ENCODE results near the gene EIF4A3.

The EIF4A3 gene

GRCh38 chr17:80137131-80137530 is 9.8 kb downstream of the EIF4A3 start:
- ChIA-PET CTCF (no interaction called here), POLR2A (no interaction called here)
- no peak overlapping the region for H3K4me3 ChIP-seq (ENCODE audit: low read depth, low read length)
- TF ChIP-seq CTCF (IDR thresholded peaks at IDR 0.05; ENCODE audit: insufficient read depth, low read length, missing control alignments) = no peak
- no peak for DNase-seq (ENCODE audit: low read depth, low spot score)

GRCh38 chr17:80133626-80133970 is 13.3 kb downstream of the EIF4A3 start:
- CTCF ChIA-PET = interaction anchor here (0.6 to 2.7 kb wide), 2 partner anchors 9 to 32 kb away, joined by 3 to 10 read pairs; partner anchors contain the start of gene GAA
- no peak for DNase-seq (ENCODE audit: low read depth, low spot score)
- H3K4me3 ChIP-seq (ENCODE audit: low read depth, low read length) = no peak overlapping the region
- TF ChIP-seq CTCF (IDR thresholded peaks at IDR 0.05; ENCODE audit: insufficient read depth, low read length, missing control alignments) = no peak
- POLR2A ChIA-PET = interaction anchor here (1.7 kb wide), 1 partner anchor 12 kb away, joined by 6 read pairs; no protein-coding TSS in a partner anchor

- DNase-seq (ENCODE audit: low read depth, low spot score) = no peak
- TF ChIP-seq CTCF (IDR thresholded peaks at IDR 0.05; ENCODE audit: insufficient read depth, low read length, missing control alignments) = no peak
- no peak overlapping the region for H3K4me3 ChIP-seq (ENCODE audit: low read depth, low read length)
- ChIA-PET POLR2A (interaction anchor here (0.7 to 1.7 kb wide), 2 partner anchors 13 to 20 kb away, joined by 3 to 6 read pairs; no protein-coding TSS in a partner anchor), CTCF (interaction anchor here (2.7 kb wide), 1 partner anchor 31 kb away, joined by 10 read pairs; the partner anchor contains the start of gene GAA)
Observed at GRCh38 chr17:80132906-80133625, 13.9 kb downstream of the EIF4A3 start.

- POLR2A ChIA-PET = no interaction called here
- DNase-seq (ENCODE audit: low read depth, low spot score) = no peak
- no peak for TF ChIP-seq CTCF (IDR thresholded peaks at IDR 0.05; ENCODE audit: insufficient read depth, low read length, missing control alignments)
- H3K4me3 ChIP-seq (ENCODE audit: low read depth, low read length) = no peak overlapping the region
- CTCF ChIA-PET = interaction anchor here (1.2 kb wide), 1 partner anchor 29 kb away, joined by 3 read pairs; the partner anchor contains the start of gene GAA
Observed at GRCh38 chr17:80130992-80131391, 15.9 kb downstream of the EIF4A3 start.

- no peak for DNase-seq (ENCODE audit: low read depth, low spot score)
- POLR2A ChIA-PET = no interaction called here
Observed at GRCh38 chr17:80129006-80129565, 17.8 kb downstream of the EIF4A3 start.

More at GRCh38 chr17:80129006-80129565, 17.8 kb downstream of the EIF4A3 start:
- CTCF ChIA-PET = interaction anchor here (0.9 to 6.2 kb wide), 2 partner anchors 13 to 27 kb away, joined by 3 to 41 read pairs; partner anchors contain the start of gene GAA
- no peak overlapping the region for H3K4me3 ChIP-seq (ENCODE audit: low read depth, low read length)
- TF ChIP-seq CTCF (IDR thresholded peaks at IDR 0.05; ENCODE audit: insufficient read depth, low read length, missing control alignments) = no peak

All from AG04449 (cell line).